HepG2 (cell line): ENCODE measurements around the gene ABCA4. TPM values are rescaled to one million over a fixed set of nuclear protein-coding genes. Genes with fewer than 3 reads are reported as not detected.

Experiments
- AHDC1 ChIP-seq: sonication (generic); formaldehyde crosslinking; IDR thresholded peaks from 2 replicates; pipeline ENCODE4 v1.5.1; 2020; ENCODE audit warnings: mild to moderate bottlenecking, missing genetic modification reagents, borderline replicate concordance
- ARID3A ChIP-seq: IDR thresholded peaks from 2 replicates; pipeline ENCODE4 v1.6.1; 2012; ENCODE audit warnings: low read depth, low read length, improper control_type of control experiment
- ATF1 ChIP-seq: IDR thresholded peaks from 2 replicates; pipeline ENCODE4 v1.6.1; 2016; ENCODE audit warnings: mild to moderate bottlenecking, control low read depth
- CBX1 ChIP-seq: IDR thresholded peaks from one replicate; pipeline ENCODE4 v1.6.1; 2016; ENCODE audit warnings: antibody characterized with exemption, low read depth
- HDAC1 ChIP-seq: sonication (generic); formaldehyde crosslinking; IDR thresholded peaks from 2 replicates; pipeline ENCODE4 v1.5.1; 2020; ENCODE audit warnings: mild to moderate bottlenecking, missing genetic modification reagents
- MAFK ChIP-seq, 2 experiments: IDR thresholded peaks in 1 of 2; conservative IDR thresholded peaks in 1 of 2; 2 replicates each; pipeline ENCODE4 v1.6.1; 2011; ENCODE audit warnings: improper control_type of control experiment in 2 of 2, low read length in 2 of 2
- MATR3 ChIP-seq: sonication (generic); formaldehyde crosslinking; IDR thresholded peaks from 2 replicates; pipeline ENCODE4 v1.4.0; 2020; ENCODE audit warnings: missing genetic modification reagents
- MXD4 ChIP-seq: IDR thresholded peaks from 2 replicates; pipeline ENCODE4 v1.6.1; 2016; ENCODE audit warnings: mild to moderate bottlenecking, missing biosample characterization, missing genetic modification reagents
- PRDM15 ChIP-seq: sonication (generic); formaldehyde crosslinking; IDR thresholded peaks from 2 replicates; pipeline ENCODE4 v1.4.0; 2020; ENCODE audit warnings: missing genetic modification reagents
- SALL1 ChIP-seq: sonication (generic); formaldehyde crosslinking; IDR thresholded peaks from 2 replicates; pipeline ENCODE4 v1.8.0; 2022; ENCODE audit warnings: mild to moderate bottlenecking, missing genetic modification reagents
- SIN3B ChIP-seq: fragments of 150-350 bp; IDR thresholded peaks from 2 replicates; pipeline ENCODE4 v1.6.1; 2014; ENCODE audit warnings: low read length
- SNAPC5 ChIP-seq: sonication (generic); formaldehyde crosslinking; IDR thresholded peaks from 2 replicates; pipeline ENCODE4 v1.8.1; 2023; ENCODE audit warnings: mild to moderate bottlenecking, missing genetic modification reagents, borderline replicate concordance
- SNRNP70 ChIP-seq: fragments of 200-400 bp; formaldehyde crosslinking; IDR thresholded peaks from 2 replicates; pipeline ENCODE4 v1.6.1; 2017; ENCODE audit warnings: mild to moderate bottlenecking, low read depth, low read length, moderate library complexity
- STAG1 ChIP-seq: sonication (generic); formaldehyde crosslinking; IDR thresholded peaks from 2 replicates; pipeline ENCODE4 v1.4.0; 2020; ENCODE audit warnings: missing genetic modification reagents
- TCF7 ChIP-seq: sonication (generic); IDR thresholded peaks from 2 replicates; pipeline ENCODE4 v1.6.1; 2016; ENCODE audit warnings: antibody characterized with exemption, low read depth
- ZBTB38 ChIP-seq: sonication (generic); formaldehyde crosslinking; IDR thresholded peaks from 2 replicates; pipeline ENCODE4 v1.5.1; 2020; ENCODE audit warnings: mild to moderate bottlenecking, missing genetic modification reagents
- ZFY ChIP-seq: sonication (generic); formaldehyde crosslinking; IDR thresholded peaks from 2 replicates; pipeline ENCODE4 v1.4.0; 2020; ENCODE audit warnings: missing genetic modification reagents
- ZNF136 ChIP-seq: sonication (generic); formaldehyde crosslinking; IDR thresholded peaks from 2 replicates; pipeline ENCODE4 v1.8.1; 2022; ENCODE audit warnings: low read depth, mild to moderate bottlenecking, moderate library complexity, missing genetic modification reagents
- ZNF576 ChIP-seq: sonication (generic); formaldehyde crosslinking; IDR thresholded peaks from 2 replicates; pipeline ENCODE4 v1.4.0; 2020; ENCODE audit warnings: mild to moderate bottlenecking, missing genetic modification reagents
- ZNF788 ChIP-seq: sonication (generic); formaldehyde crosslinking; IDR thresholded peaks from 2 replicates; pipeline ENCODE4 v1.5.0; 2020; ENCODE audit warnings: mild to moderate bottlenecking, missing genetic modification reagents, borderline replicate concordance
- polyA plus RNA-seq, 8 experiments: library from polyadenylated mRNA; depleted of rRNA in 3 of 8; stranded (reverse) in 7 of 8; unstranded in 1 of 8; fragments of >200 nt; fragmentation: Illumina TruSeq in 4 of 8; extraction: Trizol in 4 of 8; gene quantifications; 2 replicates each; pipeline versions ENCODE4 v1.2.1 to v1.2.3, GENCODE V29; 2011 to 2016; ENCODE audit warnings: low read depth in 4 of 8, missing spikeins in 1 of 8, mixed read lengths in 1 of 8; ENCODE audit not compliant: insufficient read depth in 1 of 8
- total RNA-seq, 5 experiments: library from RNA; depleted of rRNA; stranded (reverse); fragments of >200 nt; fragmentation: Illumina TruSeq; extraction: Trizol; gene quantifications; 2 replicates each; pipeline ENCODE4 v1.2.3, GENCODE V29; 2016; ENCODE audit warnings: low read depth in 1 of 5

Gene ABCA4
- total and polyA plus RNA-seq, 2 of the 13 experiments (the other 11 are each of a cell fraction or from before 2014, with no cell fraction given) = 0.24 to 0.67 TPM

GRCh38 chr1:94063379-94063778, 57.6 kb downstream of the ABCA4 start (continued):
- TF ChIP-seq AHDC1 (peak; percentile 19; the same call in 1 of the 2 replicates), ZNF136 (CRISPR knock-in tag) (0 out of 2 replicates have a peak, but pooled peaks have one; percentile 36), SNRNP70 (no peak), MATR3 (no peak), CBX1 (no peak), MAFK (conservative IDR thresholded peaks at IDR 0.05 in 1 of 2, IDR thresholded peaks at IDR 0.05 in 1 of 2; ENCODE audit: low read length in 2 of 2) (peak; percentile 68 to 73), HDAC1 (CRISPR knock-in tag) (no peak), MXD4 (CRISPR knock-in tag) (no peak), ATF1 (no peak), ZNF788 (CRISPR knock-in tag) (peak; percentile 39; the same call in 1 of the 2 replicates), ZBTB38 (CRISPR knock-in tag) (0 out of 2 replicates have a peak, but pooled peaks have one; percentile 24), TCF7 (peak; percentile 68), SALL1 (CRISPR knock-in tag) (peak; percentile 49), PRDM15 (CRISPR knock-in tag) (0 out of 2 replicates have a peak, but pooled peaks have one; percentile 29), SIN3B (no peak), STAG1 (CRISPR knock-in tag) (peak; percentile 79), SNAPC5 (no peak), ARID3A (peak; percentile 37; the same call in 1 of the 2 replicates), ZFY (CRISPR knock-in tag) (peak; percentile 32; the same call in 1 of the 2 replicates), ZNF576 (CRISPR knock-in tag) (no peak)
